Retinal pigment epithelial cell (primary cell): ENCODE data around the gene RBCK1.

Source experiments
- DNase-seq: peaks from one replicate; pipeline ENCODE4 v3.0.0-alpha.2; 2010; ENCODE audit warnings: low read depth
- H3K4me3 ChIP-seq: 2 replicates; pipeline ENCODE4 v1.5.1; 2011; ENCODE audit warnings: mild to moderate bottlenecking, low read length, control low read depth, moderate library complexity
- TF ChIP-seq, protein P1 (sequence below): conservative IDR thresholded peaks from 2 replicates; pipeline ENCODE4 v1.5.1; 2011; ENCODE audit warnings: low read depth, low read length, control low read depth, inconsistent platforms

The RBCK1 gene

GRCh38 chr20:364905-365794 lies 42.9 kb upstream of the RBCK1 start:
- no peak for DNase-seq
- H3K4me3 ChIP-seq = no peak overlapping the region
- TF ChIP-seq, protein P1, sequence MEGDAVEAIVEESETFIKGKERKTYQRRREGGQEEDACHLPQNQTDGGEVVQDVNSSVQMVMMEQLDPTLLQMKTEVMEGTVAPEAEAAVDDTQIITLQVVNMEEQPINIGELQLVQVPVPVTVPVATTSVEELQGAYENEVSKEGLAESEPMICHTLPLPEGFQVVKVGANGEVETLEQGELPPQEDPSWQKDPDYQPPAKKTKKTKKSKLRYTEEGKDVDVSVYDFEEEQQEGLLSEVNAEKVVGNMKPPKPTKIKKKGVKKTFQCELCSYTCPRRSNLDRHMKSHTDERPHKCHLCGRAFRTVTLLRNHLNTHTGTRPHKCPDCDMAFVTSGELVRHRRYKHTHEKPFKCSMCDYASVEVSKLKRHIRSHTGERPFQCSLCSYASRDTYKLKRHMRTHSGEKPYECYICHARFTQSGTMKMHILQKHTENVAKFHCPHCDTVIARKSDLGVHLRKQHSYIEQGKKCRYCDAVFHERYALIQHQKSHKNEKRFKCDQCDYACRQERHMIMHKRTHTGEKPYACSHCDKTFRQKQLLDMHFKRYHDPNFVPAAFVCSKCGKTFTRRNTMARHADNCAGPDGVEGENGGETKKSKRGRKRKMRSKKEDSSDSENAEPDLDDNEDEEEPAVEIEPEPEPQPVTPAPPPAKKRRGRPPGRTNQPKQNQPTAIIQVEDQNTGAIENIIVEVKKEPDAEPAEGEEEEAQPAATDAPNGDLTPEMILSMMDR = no peak

DNA sequence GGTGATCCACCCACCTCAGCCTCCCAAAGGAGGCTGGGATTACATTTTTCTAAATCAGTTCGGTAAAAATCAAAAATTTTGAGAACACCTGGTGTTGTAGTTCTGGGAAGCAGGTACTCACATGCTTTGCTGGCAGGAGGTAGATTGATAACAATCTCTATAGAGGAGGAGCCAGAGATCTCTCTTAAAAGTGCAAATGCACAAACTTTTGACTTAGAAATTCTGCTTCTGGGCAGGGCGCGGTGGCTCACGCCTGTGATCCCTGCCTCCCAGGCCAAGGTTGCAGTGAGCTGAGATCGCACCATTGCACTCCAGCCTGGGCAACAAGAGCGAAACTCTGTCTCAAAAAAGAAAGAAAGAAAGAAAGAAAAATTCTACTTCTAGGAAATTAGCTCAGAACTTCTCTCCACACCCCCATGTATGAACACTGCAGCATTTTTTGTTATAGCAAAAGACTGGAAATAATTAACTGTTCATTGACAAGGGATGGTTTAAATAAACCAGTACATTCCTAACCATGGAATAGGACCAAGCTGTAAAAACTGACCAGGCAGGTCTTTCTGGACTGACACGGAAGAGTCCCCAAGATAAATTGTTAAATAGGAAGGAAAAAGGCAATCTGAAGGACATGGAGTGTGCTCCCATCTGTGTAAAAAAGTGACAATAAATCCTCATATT lies 41.9 kb upstream of the RBCK1 start:
- TF ChIP-seq, protein P1 = no peak
- no peak for DNase-seq
- H3K4me3 ChIP-seq = no peak overlapping the region

DNA sequence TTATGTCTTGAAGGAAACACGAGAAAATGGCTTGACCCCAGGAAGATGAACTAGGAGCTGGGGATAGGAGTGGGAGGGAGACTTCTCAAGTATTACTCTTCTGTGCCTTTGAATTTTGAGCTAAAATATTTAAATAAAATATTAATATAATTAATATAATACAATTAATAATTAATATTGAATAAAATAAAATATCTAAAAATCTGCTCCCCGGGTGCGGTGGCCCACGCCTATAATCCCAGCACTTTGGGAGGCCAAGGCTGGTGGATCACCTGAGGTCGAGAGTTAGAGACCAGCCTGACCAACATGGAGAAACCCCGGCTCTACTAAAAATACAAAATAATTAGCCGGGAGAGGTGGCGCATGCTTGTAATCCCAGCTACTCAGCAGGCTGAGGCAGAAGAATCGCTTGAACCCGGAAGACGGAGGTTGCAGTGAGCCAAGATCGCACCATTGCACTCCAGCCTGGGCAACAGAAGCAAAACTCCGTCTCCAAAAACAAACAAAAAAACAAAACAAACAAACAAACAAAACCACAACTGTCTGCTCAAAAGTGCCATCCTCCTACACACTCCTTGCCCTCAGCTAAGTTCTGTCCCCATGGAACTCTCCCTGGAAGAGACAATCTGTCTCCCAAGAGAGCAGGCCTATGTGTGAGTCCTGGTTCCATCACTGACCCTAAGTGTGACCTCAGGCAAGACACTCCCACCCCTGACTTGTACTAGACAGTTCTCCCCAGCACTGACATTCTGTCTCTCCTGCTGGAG lies 41.2 kb upstream of the RBCK1 start:
- TF ChIP-seq, protein P1 = no peak
- no peak overlapping the region for H3K4me3 ChIP-seq
- no peak for DNase-seq

GRCh38 chr20:367486-367887 lies 40.6 kb upstream of the RBCK1 start:
- no peak for DNase-seq
- TF ChIP-seq, protein P1 = no peak
- no peak overlapping the region for H3K4me3 ChIP-seq

DNA sequence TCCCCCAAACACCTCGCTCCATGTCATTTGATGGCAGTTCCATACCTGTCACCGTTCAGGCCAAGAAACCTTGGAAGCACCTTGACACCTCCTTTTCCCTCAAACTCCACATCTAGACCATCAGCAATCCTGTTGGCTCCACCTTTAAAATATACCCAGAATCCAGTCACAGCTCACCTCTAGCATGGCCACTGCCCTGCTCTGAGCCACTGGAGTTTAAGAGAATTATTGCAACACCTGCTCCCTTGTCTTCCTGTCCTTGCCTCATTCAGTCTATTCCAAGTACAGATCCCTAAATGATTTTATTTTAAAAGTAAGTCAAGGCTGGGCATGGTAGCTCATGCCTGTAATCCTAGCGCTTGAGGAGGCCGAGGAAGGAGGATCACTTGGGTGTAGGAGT lies 39.2 kb upstream of the RBCK1 start:
- H3K4me3 ChIP-seq = no peak overlapping the region
- no peak for DNase-seq
- TF ChIP-seq, protein P1 = no peak

- no peak for DNase-seq
- no peak overlapping the region for H3K4me3 ChIP-seq
- TF ChIP-seq, protein P1 = no peak
These were observed 37.9 kb upstream of the RBCK1 start for GRCh38 chr20:370151-370600.
